Inferior parietal cortex (tissue), 1 donor: ENCODE data around the gene AKR1D1.
A peak's percentile ranks its signal among the peaks of the same experiment; 100 is the strongest.
"Not testable (repeated sequence)": the region's sequence is repeated elsewhere in the genome, so short reads cannot be mapped to it uniquely, and the experiment has no call there.

ENCODE experiments used
- DNase-seq: peaks from one replicate; pipeline ENCODE4 v3.0.0-alpha.2; 2016; ENCODE audit errors: extremely low spot score

Gene AKR1D1

GRCh38 chr7:138122162-138122561 is 45.9 kb downstream of the AKR1D1 start:
- DNase-seq: no peak

DNA sequence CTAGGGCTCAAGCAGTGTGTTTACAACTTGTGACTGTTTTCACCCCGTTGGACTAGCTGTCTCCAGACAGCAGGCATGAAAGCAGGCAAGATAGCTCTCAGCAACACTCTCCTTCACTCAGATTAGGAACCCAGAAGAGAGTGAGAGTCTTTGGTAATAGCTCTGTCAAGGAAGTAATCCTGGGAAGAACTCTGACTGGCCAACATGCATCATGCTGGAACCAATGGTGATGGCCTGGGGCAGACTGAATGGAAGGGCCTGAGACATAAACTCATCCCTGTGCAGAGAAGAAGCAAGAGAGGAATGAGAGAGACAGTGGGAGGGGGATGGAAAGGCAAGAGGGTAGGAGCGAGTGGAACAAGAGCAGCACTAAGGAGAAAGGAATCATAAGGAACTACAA is 48.9 kb downstream of the AKR1D1 start:
- no peak for DNase-seq

DNA sequence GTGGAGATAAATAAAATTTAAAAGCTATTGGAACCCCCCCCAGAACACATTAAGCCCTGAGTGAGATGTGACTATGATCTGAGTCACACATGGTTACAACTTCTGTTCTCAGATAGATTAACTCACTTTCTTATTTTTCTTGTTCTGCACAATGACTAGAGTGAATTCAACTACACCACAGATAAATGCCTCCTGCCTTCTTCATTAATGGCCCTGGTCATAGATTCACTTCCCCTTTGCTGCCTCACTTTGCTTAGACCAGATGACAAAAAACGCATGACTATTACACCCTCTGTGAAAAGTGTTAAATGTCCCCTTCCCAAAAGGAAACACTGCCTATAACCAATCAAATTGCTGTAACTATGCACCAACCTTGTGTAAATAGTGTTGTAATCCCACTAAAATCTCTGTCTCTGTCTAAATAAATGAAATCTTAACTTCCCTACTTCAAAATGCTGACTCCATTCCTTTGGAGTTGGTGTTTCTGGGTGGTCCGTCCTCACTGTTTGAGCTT is 49.4 kb downstream of the AKR1D1 start:
- no peak for DNase-seq

DNA sequence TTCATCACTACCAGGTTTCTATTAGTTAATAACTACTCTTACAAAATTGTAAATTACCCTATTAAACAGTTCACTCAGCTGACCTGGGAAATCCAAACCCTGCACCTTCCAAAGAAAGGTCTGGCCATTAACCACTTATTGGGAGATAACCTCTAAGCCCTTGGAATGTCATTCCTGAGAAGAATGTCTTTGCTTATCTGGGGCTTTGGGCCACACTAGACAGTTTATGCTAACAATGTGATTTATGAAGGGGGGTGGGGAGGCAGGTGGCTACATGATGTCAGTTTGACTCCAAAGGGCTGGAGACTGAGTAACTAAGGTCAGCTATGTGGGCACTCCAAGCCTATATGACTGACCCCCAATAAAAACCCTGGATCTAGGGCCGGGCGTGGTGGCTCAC is 50.7 kb downstream of the AKR1D1 start:
- no peak for DNase-seq

GRCh38 chr7:138127996-138128395 is 51.7 kb downstream of the AKR1D1 start:
- no peak for DNase-seq

DNA sequence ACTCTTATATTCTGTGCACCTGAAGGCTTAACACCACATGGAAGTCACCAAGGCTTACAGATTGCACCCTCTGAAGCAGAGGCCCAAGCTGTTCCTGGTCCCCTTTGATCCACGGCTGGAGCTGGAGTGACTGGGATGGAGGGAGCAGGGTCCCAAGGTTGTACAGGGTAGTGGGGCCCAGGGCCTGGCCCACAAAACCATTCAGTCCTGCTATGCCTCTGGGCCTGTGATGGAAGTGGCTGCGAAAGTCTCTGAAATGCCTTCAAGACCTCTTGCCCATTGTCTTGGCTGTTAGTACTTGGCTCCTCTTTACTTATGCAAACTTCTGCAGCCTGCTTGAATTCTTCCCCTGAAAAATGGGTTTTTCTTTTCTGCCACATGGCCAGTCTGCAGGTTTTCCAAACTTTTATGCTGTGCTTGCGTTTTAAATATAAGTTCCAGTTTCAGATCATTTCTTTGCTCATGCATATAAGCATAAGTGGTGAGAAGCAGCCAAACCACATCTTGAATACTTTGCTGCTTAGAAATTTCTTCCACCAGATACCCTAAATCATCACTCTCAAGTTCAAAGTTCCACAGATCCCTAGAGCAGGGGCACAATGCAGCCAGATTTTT is 53.4 kb downstream of the AKR1D1 start:
- no peak for DNase-seq

DNA sequence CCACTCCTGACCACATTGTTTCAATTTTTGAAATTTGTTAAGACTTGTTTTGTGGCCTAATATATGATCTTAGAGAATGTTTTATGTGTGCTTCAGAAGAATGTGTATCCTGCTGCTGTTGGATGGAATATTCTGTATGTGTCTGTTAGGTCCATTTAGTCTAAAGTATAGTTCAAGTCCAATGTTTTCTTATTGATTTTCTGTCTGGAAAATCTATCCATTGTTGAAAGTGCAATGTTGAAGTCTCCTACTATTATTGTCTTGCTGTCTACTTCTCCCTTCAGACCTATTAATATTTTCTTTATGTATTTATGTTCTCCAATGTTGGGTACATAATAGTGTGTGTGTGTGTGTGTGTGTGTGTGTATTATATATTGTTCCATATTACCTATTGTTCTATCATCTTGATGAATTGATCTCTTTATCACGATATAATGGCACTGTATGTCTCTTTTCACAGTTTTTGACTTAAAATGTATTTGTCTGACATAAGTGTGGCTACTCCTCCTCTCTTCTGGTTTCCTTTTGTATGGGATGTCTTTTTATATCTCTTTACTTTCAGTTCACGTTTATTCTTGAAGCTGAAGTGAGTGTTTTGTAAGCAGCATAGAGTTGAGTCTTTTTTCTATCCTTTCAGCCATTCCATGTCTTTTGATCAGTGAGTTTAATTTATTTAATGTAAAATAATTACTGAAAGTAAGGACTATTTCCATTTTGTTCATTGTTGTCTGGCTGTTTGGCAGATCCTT is 61.3 kb downstream of the AKR1D1 start:
- DNase-seq: no peak

DNA sequence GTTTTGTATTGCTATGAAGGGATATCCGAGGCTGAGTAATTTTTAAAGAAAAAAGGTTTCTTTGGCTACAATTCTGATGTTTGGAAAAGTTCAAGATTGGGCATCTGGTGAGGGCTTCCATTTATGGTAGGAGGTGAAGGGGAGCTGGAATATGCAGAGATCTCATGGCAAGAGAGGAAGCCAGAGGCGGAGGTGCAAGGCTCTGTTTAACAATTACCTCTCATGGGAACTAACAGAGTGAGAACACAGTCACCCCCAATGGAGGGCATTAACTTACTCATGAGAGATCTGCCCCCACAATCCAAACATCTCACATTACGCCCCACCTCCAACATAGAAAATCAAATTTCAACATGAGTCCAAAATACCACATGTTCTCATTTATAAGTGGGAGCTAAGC is 62.0 kb downstream of the AKR1D1 start:
- DNase-seq: no peak

DNA sequence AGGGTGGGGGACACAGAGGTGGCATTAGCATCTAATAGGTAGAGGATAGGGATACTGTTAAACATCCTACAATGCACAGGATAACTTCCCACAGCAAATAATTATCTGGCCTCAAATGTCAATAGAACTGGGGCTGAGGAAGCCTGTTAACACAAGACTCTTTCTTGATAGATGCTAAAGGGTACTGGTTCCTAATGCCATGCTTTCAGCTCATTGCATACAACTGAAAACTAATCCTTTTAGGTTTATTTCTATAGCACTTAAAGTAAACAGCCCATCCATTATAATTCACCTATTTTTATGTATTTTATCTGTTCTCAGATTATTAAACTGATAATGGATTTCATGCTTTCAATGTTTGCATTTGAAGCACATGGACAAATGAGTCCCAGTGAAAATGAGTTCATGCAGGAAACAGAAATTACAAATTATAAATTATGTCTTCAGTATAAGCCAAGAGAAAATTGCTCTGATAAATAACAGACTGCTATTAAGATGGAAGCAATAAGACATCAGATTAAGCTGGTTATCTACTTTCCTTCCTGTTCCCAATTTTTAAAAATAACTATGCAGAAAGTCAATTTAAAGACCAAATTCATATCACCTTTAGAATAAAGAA is 66.4 kb downstream of the AKR1D1 start:
- DNase-seq: no peak

- no peak for DNase-seq
Measured at GRCh38 chr7:138144958-138145357, 68.7 kb downstream of the AKR1D1 start.

DNA sequence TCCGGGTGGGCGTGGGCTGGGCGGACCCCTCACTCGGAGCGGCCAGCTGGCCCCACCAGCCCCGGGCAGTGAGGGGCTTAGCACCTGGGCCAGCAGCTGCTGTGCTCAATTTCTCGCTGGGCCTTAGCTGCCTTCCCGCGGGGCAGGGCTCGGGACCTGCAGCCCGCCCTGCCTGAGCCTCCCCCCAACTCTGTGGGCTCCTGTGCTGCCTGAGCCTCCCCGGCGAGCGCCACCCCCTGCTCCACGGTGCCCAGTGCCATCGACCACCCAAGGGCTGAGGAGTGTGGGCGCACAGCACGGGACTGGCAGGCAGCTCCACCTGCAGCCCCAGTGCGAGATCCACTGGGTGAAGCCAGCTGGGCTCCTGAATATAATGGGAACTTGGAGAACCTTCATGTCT is 70.0 kb downstream of the AKR1D1 start:
- DNase-seq: not testable (repeated sequence)

- DNase-seq: not testable (repeated sequence)
Measured at GRCh38 chr7:138146757-138147734, 70.8 kb downstream of the AKR1D1 start.

DNA sequence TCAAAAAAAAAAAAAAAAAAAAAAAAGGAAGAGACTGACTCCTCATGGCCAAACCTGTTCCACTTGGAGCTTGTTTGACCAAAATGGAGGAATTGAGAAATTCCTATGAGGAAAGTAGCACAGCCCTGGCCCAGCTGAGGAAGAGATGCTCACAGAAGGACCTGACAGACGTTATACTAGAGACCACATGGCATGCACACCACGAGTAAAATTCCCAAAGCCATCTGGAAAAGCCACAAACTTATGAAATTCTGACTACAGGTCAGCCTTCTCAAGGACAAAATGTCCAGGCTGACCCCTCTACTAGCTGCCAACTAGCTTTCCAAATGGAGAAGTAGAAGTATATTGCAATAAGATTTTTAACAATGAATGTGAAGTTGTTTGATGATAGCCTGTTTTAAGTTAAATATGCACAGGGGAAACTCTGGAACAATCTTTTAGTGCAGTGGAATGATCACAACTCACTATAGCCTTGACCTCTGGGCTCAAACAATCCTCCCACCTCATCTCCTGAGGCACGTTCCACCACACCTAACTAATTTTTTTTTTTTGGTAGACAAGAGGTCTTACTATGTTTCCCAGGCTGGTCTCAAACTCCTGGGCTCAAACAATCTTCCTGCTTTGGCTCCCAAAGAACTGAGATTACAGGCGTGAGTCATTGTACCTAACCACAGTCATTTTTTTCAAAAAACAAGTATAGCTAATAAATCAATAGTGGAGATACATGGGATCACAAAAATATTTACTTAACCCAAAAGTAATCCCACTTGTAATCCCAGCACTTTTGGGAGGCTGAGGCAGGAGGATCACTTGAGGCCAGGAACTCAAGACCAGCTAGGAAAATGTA is 75.7 kb downstream of the AKR1D1 start:
- no peak for DNase-seq

DNA sequence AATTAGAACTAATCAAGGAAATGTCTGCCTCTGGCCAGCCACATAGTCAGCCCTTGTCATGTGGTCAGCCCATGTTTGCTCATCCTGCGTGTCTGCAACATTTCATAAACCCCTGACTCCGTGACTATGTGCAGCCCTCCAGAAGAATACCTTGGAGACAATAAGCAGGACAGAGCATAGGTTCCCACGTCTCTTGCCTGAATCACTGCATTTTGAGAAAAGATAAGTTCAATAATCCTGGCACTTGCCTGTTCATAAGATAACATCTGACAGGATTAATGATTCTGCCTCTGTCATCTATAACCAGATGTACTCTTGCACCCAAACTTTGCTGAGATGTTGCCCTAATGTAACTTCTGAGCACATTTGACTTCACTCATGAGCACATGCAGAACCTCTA is 78.4 kb downstream of the AKR1D1 start:
- no peak for DNase-seq

GRCh38 chr7:138157702-138158101 is 81.4 kb downstream of the AKR1D1 start:
- DNase-seq: no peak

DNA sequence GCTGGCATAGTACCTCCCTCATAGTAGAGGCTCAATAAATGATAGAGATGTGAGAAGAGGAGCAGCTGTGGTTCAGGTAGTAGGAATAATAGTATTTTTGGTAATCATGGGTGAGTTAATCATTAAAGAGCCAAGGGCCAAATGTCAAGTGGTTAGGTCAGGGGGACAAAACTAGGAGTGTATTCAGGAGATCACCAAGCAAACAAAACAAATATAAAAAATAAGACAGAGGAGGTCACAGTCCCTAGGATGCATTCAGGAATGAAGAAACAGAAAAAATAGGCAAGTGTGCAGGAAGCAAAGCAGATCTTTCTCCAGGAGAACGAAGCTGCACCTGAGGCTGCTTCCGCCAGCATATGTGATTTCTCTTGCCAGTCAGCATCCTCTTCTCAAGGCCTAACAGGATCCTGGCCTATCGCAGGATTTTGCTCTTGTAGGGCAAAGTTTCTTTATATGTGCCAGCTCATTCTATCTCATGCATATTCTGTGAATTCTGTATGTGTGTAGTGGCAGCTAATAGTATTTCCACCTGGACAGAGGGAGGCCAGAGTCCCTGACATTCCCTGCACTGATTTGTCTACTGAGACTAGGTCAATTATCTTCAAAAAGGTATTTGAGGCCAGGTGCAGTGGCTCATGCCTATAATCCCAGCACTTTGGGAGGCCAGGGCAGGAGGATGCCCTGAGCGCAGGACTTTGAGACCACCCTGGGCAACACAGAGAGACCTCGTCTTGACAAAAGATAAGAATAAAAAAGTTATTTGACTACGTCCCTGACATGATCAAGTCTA is 82.7 kb downstream of the AKR1D1 start:
- no peak for DNase-seq

DNA sequence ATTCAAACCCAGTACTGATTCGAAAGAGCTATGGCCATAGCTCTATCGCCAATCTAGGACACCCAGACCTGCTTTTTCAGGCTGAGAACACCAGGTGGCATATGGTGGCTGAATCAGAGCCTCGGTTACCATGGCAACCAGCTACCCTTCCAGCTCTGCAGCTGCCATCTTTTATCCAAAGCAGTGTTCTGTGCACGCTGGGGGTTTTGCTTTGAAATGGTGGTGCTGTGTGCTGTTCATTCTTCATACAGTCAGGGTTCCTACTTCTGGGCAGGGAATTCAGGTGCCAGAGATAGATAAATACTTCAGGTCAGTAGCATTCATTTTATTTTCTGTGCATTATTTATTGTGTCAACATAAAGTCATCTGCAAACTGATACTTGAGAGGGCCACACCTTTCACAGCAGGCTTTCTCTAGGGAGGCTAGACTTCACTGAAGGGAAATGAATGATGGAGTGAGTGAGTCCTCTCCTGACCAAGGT is 85.4 kb downstream of the AKR1D1 start:
- DNase-seq: peak; percentile 90

- DNase-seq: peak; percentile 2
Measured at GRCh38 chr7:138162236-138162635, 86.0 kb downstream of the AKR1D1 start.

- no peak for DNase-seq
Measured at GRCh38 chr7:138163800-138164199, 87.5 kb downstream of the AKR1D1 start.

- DNase-seq: no peak
Measured at GRCh38 chr7:138164804-138165203, 88.5 kb downstream of the AKR1D1 start.
